A673 (cell line): ENCODE data around the gene SLC4A9.

ENCODE experiments used
- CTCF ChIP-seq: fragments of 300-800, 200-600 bp; sonication (generic); conservative IDR thresholded peaks from 2 replicates; pipeline ENCODE4 v1.5.1; 2017; ENCODE audit warnings: low read depth, mild to moderate bottlenecking, antibody characterized with exemption, low read length, moderate library complexity, mixed read lengths
- EZH2 ChIP-seq: fragments of 200-600 bp; sonication (generic); IDR thresholded peaks from 2 replicates; pipeline ENCODE4 v1.6.1; 2017; ENCODE audit warnings: borderline replicate concordance, low read depth, mild to moderate bottlenecking, mixed read lengths, antibody characterized with exemption, low read length; ENCODE audit not compliant: poor library complexity, severe bottlenecking

GRCh38 chr5:140360681-140361479 is 886 bp downstream of the SLC4A9 start:
- TF ChIP-seq CTCF, result no peak
- no peak for TF ChIP-seq EZH2
